ENCODE measurements around the gene MAT2B. TPM values are rescaled to one million over a fixed set of nuclear protein-coding genes. Genes with fewer than 3 reads are reported as not detected.

The MAT2B gene
- total and polyA plus RNA-seq, 2 of the 13 experiments (the other 11 are each of a cell fraction or from before 2014, with no cell fraction given), result 20.2 to 37.1 TPM

GRCh38 chr5:163504079-163504931, 1.1 kb upstream of the MAT2B start (continued):
- TF ChIP-seq SMAD3 (CRISPR knock-in tag; IDR thresholded peaks at IDR 0.05) (no peak), ZNF33A (CRISPR knock-in tag; IDR thresholded peaks at IDR 0.05; ENCODE audit: borderline replicate concordance) (0 out of 2 replicates have a peak, but pooled peaks have one; percentile 48), YEATS4 (CRISPR knock-in tag; IDR thresholded peaks at IDR 0.05; ENCODE audit: borderline replicate concordance) (peak; percentile 17; the same call in 1 of the 2 replicates), ONECUT2 (CRISPR knock-in tag; IDR thresholded peaks at IDR 0.05) (no peak), HNF4A (CRISPR knock-in tag; IDR thresholded peaks at IDR 0.05) (peak; percentile 42; the same call in 1 of the 2 replicates), ZNF605 (CRISPR knock-in tag; IDR thresholded peaks at IDR 0.05) (0 out of 2 replicates have a peak, but pooled peaks have one; percentile 22), IRF2 (CRISPR knock-in tag; IDR thresholded peaks at IDR 0.05) (0 out of 2 replicates have a peak, but pooled peaks have one; percentile 16), CREM (IDR thresholded peaks at IDR 0.05) (peak; percentile 15; the same call in 1 of the 2 replicates), CREM (CRISPR knock-in tag; IDR thresholded peaks at IDR 0.05) (no peak), CBX2 (IDR thresholded peaks at IDR 0.05; ENCODE audit: low read depth, low read length) (no peak), CBX2 (CRISPR knock-in tag; IDR thresholded peaks at IDR 0.05; ENCODE audit: low read depth) (no peak), MAFF (IDR thresholded peaks at IDR 0.05; ENCODE audit: low read depth, low read length) (peak; percentile 20; the same call in 1 of the 2 replicates)
- TF ChIP-seq, protein P1, sequence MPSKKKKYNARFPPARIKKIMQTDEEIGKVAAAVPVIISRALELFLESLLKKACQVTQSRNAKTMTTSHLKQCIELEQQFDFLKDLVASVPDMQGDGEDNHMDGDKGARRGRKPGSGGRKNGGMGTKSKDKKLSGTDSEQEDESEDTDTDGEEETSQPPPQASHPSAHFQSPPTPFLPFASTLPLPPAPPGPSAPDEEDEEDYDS (CRISPR knock-in tag; IDR thresholded peaks at IDR 0.05), result 0 out of 2 replicates have a peak, but pooled peaks have one; percentile 17
- TF ChIP-seq, protein P2, sequence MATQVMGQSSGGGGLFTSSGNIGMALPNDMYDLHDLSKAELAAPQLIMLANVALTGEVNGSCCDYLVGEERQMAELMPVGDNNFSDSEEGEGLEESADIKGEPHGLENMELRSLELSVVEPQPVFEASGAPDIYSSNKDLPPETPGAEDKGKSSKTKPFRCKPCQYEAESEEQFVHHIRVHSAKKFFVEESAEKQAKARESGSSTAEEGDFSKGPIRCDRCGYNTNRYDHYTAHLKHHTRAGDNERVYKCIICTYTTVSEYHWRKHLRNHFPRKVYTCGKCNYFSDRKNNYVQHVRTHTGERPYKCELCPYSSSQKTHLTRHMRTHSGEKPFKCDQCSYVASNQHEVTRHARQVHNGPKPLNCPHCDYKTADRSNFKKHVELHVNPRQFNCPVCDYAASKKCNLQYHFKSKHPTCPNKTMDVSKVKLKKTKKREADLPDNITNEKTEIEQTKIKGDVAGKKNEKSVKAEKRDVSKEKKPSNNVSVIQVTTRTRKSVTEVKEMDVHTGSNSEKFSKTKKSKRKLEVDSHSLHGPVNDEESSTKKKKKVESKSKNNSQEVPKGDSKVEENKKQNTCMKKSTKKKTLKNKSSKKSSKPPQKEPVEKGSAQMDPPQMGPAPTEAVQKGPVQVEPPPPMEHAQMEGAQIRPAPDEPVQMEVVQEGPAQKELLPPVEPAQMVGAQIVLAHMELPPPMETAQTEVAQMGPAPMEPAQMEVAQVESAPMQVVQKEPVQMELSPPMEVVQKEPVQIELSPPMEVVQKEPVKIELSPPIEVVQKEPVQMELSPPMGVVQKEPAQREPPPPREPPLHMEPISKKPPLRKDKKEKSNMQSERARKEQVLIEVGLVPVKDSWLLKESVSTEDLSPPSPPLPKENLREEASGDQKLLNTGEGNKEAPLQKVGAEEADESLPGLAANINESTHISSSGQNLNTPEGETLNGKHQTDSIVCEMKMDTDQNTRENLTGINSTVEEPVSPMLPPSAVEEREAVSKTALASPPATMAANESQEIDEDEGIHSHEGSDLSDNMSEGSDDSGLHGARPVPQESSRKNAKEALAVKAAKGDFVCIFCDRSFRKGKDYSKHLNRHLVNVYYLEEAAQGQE (IDR thresholded peaks at IDR 0.05; ENCODE audit: borderline replicate concordance in 1 of 2, low read depth in 1 of 2, low read length in 2 of 2), result 0 out of 4 replicates have a peak, but pooled peaks of 1 of the 2 experiments have one; percentile 6
- TF ChIP-seq, protein P3, sequence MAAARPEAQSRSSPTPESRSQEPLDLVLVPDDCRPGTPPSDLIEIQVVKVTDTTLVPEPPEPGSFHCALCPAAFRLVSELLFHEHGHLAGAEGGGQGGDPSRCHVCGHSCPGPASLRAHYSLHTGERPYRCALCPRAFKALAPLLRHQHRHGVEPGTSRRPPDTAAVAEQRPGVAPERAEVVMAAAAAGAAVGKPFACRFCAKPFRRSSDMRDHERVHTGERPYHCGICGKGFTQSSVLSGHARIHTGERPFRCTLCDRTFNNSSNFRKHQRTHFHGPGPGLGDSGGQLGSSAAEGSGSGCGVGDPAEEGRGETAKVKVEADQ (CRISPR knock-in tag; IDR thresholded peaks at IDR 0.05; ENCODE audit: borderline replicate concordance), result 0 out of 2 replicates have a peak, but pooled peaks have one; percentile 2
- TF ChIP-seq, protein P4, sequence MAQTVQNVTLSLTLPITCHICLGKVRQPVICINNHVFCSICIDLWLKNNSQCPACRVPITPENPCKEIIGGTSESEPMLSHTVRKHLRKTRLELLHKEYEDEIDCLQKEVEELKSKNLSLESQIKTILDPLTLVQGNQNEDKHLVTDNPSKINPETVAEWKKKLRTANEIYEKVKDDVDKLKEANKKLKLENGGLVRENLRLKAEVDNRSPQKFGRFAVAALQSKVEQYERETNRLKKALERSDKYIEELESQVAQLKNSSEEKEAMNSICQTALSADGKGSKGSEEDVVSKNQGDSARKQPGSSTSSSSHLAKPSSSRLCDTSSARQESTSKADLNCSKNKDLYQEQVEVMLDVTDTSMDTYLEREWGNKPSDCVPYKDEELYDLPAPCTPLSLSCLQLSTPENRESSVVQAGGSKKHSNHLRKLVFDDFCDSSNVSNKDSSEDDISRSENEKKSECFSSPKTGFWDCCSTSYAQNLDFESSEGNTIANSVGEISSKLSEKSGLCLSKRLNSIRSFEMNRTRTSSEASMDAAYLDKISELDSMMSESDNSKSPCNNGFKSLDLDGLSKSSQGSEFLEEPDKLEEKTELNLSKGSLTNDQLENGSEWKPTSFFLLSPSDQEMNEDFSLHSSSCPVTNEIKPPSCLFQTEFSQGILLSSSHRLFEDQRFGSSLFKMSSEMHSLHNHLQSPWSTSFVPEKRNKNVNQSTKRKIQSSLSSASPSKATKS (CRISPR knock-in tag; IDR thresholded peaks at IDR 0.05), result no peak
